Measurements from ENCODE around the gene L3MBTL4. TPM values are rescaled to one million over a fixed set of nuclear protein-coding genes. Genes with fewer than 3 reads are reported as not detected.

Gene L3MBTL4
- total and polyA plus RNA-seq, 9 donors, result 4.2 to 79.1 (median 23.7) TPM

GRCh38 chr18:5963267-5963666, 451.4 kb downstream of the L3MBTL4 start:
- H3K4me1 ChIP-seq (ENCODE audit: insufficient read depth), result no peaks in the 10 kb centered on the region
- no peaks in the 10 kb centered on the region for H3K9me3 ChIP-seq
- no peaks in the 10 kb centered on the region for H3K27me3 ChIP-seq
- TF ChIP-seq POLR2A (IDR thresholded peaks at IDR 0.05) (no peak), EP300 (IDR thresholded peaks at IDR 0.05) (no peak)
- TF ChIP-seq, protein P1, sequence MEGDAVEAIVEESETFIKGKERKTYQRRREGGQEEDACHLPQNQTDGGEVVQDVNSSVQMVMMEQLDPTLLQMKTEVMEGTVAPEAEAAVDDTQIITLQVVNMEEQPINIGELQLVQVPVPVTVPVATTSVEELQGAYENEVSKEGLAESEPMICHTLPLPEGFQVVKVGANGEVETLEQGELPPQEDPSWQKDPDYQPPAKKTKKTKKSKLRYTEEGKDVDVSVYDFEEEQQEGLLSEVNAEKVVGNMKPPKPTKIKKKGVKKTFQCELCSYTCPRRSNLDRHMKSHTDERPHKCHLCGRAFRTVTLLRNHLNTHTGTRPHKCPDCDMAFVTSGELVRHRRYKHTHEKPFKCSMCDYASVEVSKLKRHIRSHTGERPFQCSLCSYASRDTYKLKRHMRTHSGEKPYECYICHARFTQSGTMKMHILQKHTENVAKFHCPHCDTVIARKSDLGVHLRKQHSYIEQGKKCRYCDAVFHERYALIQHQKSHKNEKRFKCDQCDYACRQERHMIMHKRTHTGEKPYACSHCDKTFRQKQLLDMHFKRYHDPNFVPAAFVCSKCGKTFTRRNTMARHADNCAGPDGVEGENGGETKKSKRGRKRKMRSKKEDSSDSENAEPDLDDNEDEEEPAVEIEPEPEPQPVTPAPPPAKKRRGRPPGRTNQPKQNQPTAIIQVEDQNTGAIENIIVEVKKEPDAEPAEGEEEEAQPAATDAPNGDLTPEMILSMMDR (IDR thresholded peaks at IDR 0.05), result no peak
- WGBS, 3 donors, result 94 to 98% (median 95%) methylated on average over 7 of the region's 7 CpGs
- H3K36me3 ChIP-seq, result no peaks in the 10 kb centered on the region
- intact Hi-C loops (cut with DNase I), result no loop called here
- no peak for DNase-seq
- no peak overlapping the region for H3K4me3 ChIP-seq
- no peak overlapping the region for H3K27ac ChIP-seq

GRCh38 chr18:5962362-5962761, 452.3 kb downstream of the L3MBTL4 start:
- no peak for DNase-seq
- TF ChIP-seq POLR2A (IDR thresholded peaks at IDR 0.05), result no peak
- TF ChIP-seq, protein P1 (IDR thresholded peaks at IDR 0.05), result no peak
- no peak for TF ChIP-seq EP300 (IDR thresholded peaks at IDR 0.05)
- H3K36me3 ChIP-seq, result no peaks in the 10 kb centered on the region
- H3K27me3 ChIP-seq, result no peaks in the 10 kb centered on the region
- H3K27ac ChIP-seq, result no peak overlapping the region
- 38 to 45% (median 45%) methylated on average over 6 of the region's 6 CpGs for WGBS, 3 donors
- no peaks in the 10 kb centered on the region for H3K4me1 ChIP-seq (ENCODE audit: insufficient read depth)
- intact Hi-C loops (cut with DNase I), result no loop called here
- no peak overlapping the region for H3K4me3 ChIP-seq
- no peaks in the 10 kb centered on the region for H3K9me3 ChIP-seq

DNA sequence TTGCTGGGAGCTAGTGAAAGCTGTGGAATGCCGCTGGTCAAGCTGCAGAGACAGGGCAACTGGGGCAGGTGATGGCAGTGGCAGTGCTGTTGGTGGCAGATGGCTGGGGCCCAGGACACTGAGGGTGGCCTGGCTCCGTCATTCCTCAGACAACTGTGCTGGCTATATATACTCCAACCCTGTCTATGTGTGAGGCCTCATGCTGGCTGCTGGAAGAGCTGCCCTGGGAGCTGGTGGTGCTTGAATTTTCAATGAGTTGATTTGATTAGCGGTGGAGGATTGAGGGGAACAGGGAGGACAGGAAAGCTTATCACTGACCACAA, 452.9 kb downstream of the L3MBTL4 start:
- H3K4me1 ChIP-seq (ENCODE audit: insufficient read depth), result no peaks in the 10 kb centered on the region
- H3K9me3 ChIP-seq, result no peaks in the 10 kb centered on the region
- no peaks in the 10 kb centered on the region for H3K36me3 ChIP-seq
- DNase-seq, result no peak
- intact Hi-C loops (cut with DNase I), result no loop called here
- H3K27ac ChIP-seq, result no peak overlapping the region
- H3K27me3 ChIP-seq, result no peaks in the 10 kb centered on the region
- TF ChIP-seq, protein P1 (IDR thresholded peaks at IDR 0.05), result no peak
- TF ChIP-seq EP300 (IDR thresholded peaks at IDR 0.05), result no peak
- no peak for TF ChIP-seq POLR2A (IDR thresholded peaks at IDR 0.05)
- 96 to 100% (median 97%) methylated on average over 3 of the region's 3 CpGs for WGBS, 3 donors
- H3K4me3 ChIP-seq, result no peak overlapping the region

DNA sequence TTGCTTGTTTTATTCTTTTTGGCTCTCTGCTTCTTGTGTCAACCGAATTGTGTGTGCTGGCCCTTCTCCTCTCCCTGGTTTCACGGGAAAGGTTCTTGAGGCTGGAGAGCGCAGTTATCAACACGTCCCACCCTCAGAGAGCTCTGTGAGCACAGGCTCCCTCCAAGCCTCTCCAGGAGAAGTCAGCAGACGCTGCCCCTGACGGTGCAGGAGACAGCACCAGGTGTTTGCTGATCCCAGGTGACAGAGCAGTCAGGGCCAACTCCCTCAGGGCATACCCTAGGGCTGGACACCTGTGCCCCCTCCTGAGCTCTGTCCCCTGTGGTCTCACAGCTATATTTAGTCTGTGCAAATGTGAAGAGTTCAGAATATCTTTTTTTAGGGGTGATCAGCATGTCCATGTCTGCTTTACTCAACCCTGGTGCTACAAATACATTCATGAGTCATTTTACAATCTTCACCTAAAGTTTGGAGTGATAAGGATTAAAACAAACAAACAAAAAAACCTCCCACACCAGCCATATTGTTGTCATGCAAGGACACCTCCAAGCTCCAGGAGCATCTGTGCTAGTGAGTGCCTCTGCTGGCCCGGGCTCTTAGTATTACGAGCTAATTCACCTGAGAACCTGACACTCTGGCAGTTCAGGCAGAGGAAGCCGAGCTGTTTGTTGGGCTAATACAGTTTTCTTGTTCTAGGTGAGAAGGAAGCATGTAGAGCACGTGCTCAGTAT, 453.4 kb downstream of the L3MBTL4 start:
- Histone ChIP-seq H3K27me3 (no peaks in the 10 kb centered on the region), H3K4me3 (no peak overlapping the region), H3K4me1 (ENCODE audit: insufficient read depth) (no peaks in the 10 kb centered on the region), H3K9me3 (no peaks in the 10 kb centered on the region), H3K36me3 (no peaks in the 10 kb centered on the region), H3K27ac (no peak overlapping the region)
- TF ChIP-seq, protein P1 (IDR thresholded peaks at IDR 0.05), result no peak
- TF ChIP-seq EP300 (IDR thresholded peaks at IDR 0.05) (no peak), POLR2A (IDR thresholded peaks at IDR 0.05) (no peak)
- no peak for DNase-seq
- WGBS, 3 donors, result 73 to 89% (median 74%) methylated on average over 10 of the region's 10 CpGs
- intact Hi-C loops (cut with DNase I), result no loop called here
